Ovary (tissue), 9 donors: ENCODE data around the gene LYPD8. TPM values are rescaled to one million over a fixed set of nuclear protein-coding genes. Genes with fewer than 3 reads are reported as not detected.

Experiments
- DNase-seq, 5 donors: peaks; one replicate each; pipeline ENCODE4 v3.0.0-alpha.2; 2019 to 2020
- H3K27ac ChIP-seq, 2 donors: fragments of 200-600 bp; one replicate each; pipeline versions ENCODE4 v1.5.1 to v1.8.0; 2019 to 2022
- H3K27me3 ChIP-seq: fragments of 200-600 bp; one replicate; pipeline ENCODE4 v1.8.0; 2022
- H3K36me3 ChIP-seq: fragments of 200-600 bp; sonication (generic); one replicate; pipeline ENCODE4 v1.5.1; 2019
- H3K4me1 ChIP-seq: one replicate; pipeline ENCODE4 v1.8.1; 2013; ENCODE audit warnings: mild to moderate bottlenecking, moderate library complexity; ENCODE audit not compliant: insufficient read depth
- H3K4me3 ChIP-seq: fragments of 200-600 bp; sonication (generic); one replicate; pipeline ENCODE4 v1.5.1; 2017
- H3K9me3 ChIP-seq, 2 donors: fragments of 200-600 bp in 1 of 2; sonication (generic) in 1 of 2; one replicate each; pipeline versions ENCODE4 v1.5.1 to v1.8.1; 2013 to 2019; ENCODE audit warnings: mild to moderate bottlenecking in 1 of 2, moderate library complexity in 1 of 2
- CTCF ChIP-seq, 3 donors: fragments of 450-650 bp in 2 of 3; fragments of 200-600 bp in 1 of 3; IDR thresholded peaks; one replicate each; pipeline versions ENCODE4 v1.5.1 to v1.8.0; 2016 to 2022; ENCODE audit warnings: antibody characterized with exemption in 3 of 3, mild to moderate bottlenecking in 1 of 3
- EP300 ChIP-seq: sonication (generic); formaldehyde crosslinking; IDR thresholded peaks from one replicate; pipeline ENCODE4 v1.6.1; 2017; ENCODE audit warnings: antibody characterized with exemption
- POLR2A ChIP-seq: fragments of 450-650 bp; IDR thresholded peaks from one replicate; pipeline ENCODE4 v1.6.1; 2017; ENCODE audit warnings: antibody characterized with exemption, mild to moderate bottlenecking, moderate library complexity
- WGBS, 3 donors: extraction: QIAGEN DNeasy Blood & Tissue Kit in 1 of 3; methylation state at CpG; one replicate each; pipeline versions ENCODE4 v1.1.5 to v1.1.7; 2013 to 2017; 5-methylcytosine and 5-hydroxymethylcytosine counted together
- intact Hi-C, 4 donors: fragments of 100-400 bp; cut with DNase I; formaldehyde crosslinking; loops; one replicate each; pipeline versions ENCODE4 v1.11.0 to v1.15.1; 2022 to 2023
- polyA plus RNA-seq, 2 donors: library from polyadenylated mRNA; stranded (reverse); fragments of 200-250 nt in 1 of 2; fragments of 350-450 nt in 1 of 2; fragmentation: Illumina TruSeq in 1 of 2; extraction: RNeasy Lipid Tissue Mini Kit (QIAGEN cat#74804) in 1 of 2; gene quantifications; one replicate each; pipeline ENCODE4 v1.2.3, GENCODE V29; 2013 to 2014
- total RNA-seq, 7 donors: library from RNA; depleted of rRNA in 2 of 7; stranded (reverse); fragments of >200 nt in 2 of 7; fragmentation: NEBNext Ultra II Directional in 3 of 7; extraction: Animal tissue kit (Norgen Biotek cat#: 25700) in 3 of 7; gene quantifications; one replicate each; pipeline versions ENCODE4 v1.1.0 to v1.2.4, GENCODE V29; 2016 to 2023
- donor health status: DM: no; HTN: no; CAD: no; lungs with moderate emphysema.
- donor health status: DM: no; HTN: no; CAD: no.
- donor health status: Bipolar disorder and iron deficiency.
- donor health status: DM: yes; HTN: yes; CAD: no.
- donor health status: DM: no; HTN: no; CAD: no.
- donor health status: DM: yes; HTN: yes; CAD: no.

LYPD8 gene
- total and polyA plus RNA-seq, 9 donors: 0.24 TPM; not detected in 8

- H3K36me3 ChIP-seq: no peaks in the 10 kb centered on the region
- H3K9me3 ChIP-seq: no peaks in the 10 kb centered on the region
- 93 to 96% (median 96%) methylated on average over 2 of the region's 2 CpGs for WGBS, 3 donors
- no peak for DNase-seq
- no peak overlapping the region for H3K4me3 ChIP-seq
- no peaks in the 10 kb centered on the region for H3K27me3 ChIP-seq
- no peak for TF ChIP-seq CTCF (IDR thresholded peaks at IDR 0.05)
- TF ChIP-seq POLR2A: no peak
- no peak for TF ChIP-seq EP300
- no peak overlapping the region for H3K27ac ChIP-seq
- intact Hi-C loops: no loop called here
- H3K4me1 ChIP-seq: no peaks in the 10 kb centered on the region
These were observed 1.8 kb downstream of the LYPD8 start for GRCh38 chr1:248753708-248754280.

- H3K36me3 ChIP-seq: no peaks in the 10 kb centered on the region
- no peaks in the 10 kb centered on the region for H3K4me1 ChIP-seq
- intact Hi-C loops: no loop called here
- TF ChIP-seq EP300 (no peak), CTCF (IDR thresholded peaks at IDR 0.05) (no peak), POLR2A (no peak)
- no peaks in the 10 kb centered on the region for H3K27me3 ChIP-seq
- H3K27ac ChIP-seq: no peak overlapping the region
- H3K4me3 ChIP-seq: no peak overlapping the region
- DNase-seq: no peak
- no peaks in the 10 kb centered on the region for H3K9me3 ChIP-seq
- WGBS, 3 donors: 89 to 100% (median 95%) methylated on average over 1 of the region's 1 CpG
These were observed 2.4 kb downstream of the LYPD8 start for GRCh38 chr1:248753029-248753594.

GRCh38 chr1:248752161-248753028 is 3.2 kb downstream of the LYPD8 start:
- 63 to 80% (median 66%) methylated on average over 8 of the region's 8 CpGs for WGBS, 3 donors
- intact Hi-C loops: no loop called here
- DNase-seq: no peak

GRCh38 chr1:248751635-248752034 is 3.9 kb downstream of the LYPD8 start:
- Histone ChIP-seq H3K36me3 (no peaks in the 10 kb centered on the region), H3K4me3 (no peak overlapping the region), H3K4me1 (no peaks in the 10 kb centered on the region), H3K27me3 (no peaks in the 10 kb centered on the region), H3K27ac (no peak overlapping the region), H3K9me3 (no peaks in the 10 kb centered on the region)
- whole genome bisulfite sequencing, 3 donors: 65 to 90% (median 75%) methylated on average over 4 of the region's 4 CpGs
- intact Hi-C loops: no loop called here
- no peak for TF ChIP-seq POLR2A
- TF ChIP-seq CTCF (IDR thresholded peaks at IDR 0.05): no peak
- no peak for DNase-seq

More at GRCh38 chr1:248752161-248753028, 3.2 kb downstream of the LYPD8 start:
- H3K4me1 ChIP-seq: no peaks in the 10 kb centered on the region
- TF ChIP-seq POLR2A (no peak), CTCF (IDR thresholded peaks at IDR 0.05) (no peak), EP300 (no peak)
- H3K27me3 ChIP-seq: no peaks in the 10 kb centered on the region
- H3K36me3 ChIP-seq: no peaks in the 10 kb centered on the region
- H3K27ac ChIP-seq: no peak overlapping the region
- no peaks in the 10 kb centered on the region for H3K9me3 ChIP-seq
- H3K4me3 ChIP-seq: no peak overlapping the region
